HL-60/S4 treated with retinoic acid at 250 ng/mL for 4 days and 3 days (cell line): Measurements from ENCODE around the gene INHBC.
"Not testable (repeated sequence)": the region's sequence is repeated elsewhere in the genome, so short reads cannot be mapped to it uniquely, and the experiment has no call there.

Experiments
- in situ Hi-C: fragments of 300-500 bp; cut with MboI; formaldehyde crosslinking; loops from 2 replicates; pipeline ENCODE4 v1.7.0; 2022; ENCODE audit warnings: low sequenced_read_pairs

The INHBC gene

DNA sequence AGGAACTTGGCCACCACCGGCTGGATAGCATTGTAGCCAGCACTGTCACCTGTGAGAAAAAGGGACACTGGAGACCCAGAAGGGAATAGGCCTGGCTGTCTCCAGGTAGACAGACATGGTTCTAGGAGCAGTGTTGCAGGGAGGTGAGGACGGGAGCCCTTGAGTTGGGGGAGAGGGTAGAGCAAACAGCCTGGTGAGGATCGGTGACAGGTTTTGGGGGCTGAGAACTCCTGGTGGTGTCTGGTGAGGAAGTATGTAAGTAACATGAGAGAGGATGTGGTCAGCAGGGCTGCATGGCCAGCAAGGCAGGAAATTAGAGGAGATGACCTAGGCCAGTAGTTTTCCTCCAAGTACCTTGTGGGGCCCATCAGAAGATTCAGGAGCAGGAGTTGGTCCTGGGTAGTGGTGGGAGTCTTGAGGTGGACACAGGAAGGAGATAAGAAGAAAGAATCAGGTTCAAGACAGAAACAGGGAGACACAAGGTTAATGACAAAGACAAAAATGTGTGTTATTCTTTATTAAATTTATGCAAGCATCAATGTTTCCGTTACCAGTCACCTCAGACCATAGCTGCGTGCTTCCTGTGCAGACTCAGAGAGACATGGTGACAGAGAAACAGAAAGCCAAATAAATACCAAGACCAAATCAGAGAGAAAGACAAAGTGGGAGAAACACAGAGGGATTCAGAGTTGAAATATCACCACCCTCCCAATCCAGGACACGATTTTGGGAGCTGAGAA, 45.0 kb downstream of the INHBC start, which contains the start of gene ARHGAP9:
Gene ARHGAP9, minus strand, starts transcription at position 491 of the 740 bp plus-strand sequence. Its CDS starts 460 bp downstream, at position 31.
- in situ Hi-C loops, result no loop called here

DNA sequence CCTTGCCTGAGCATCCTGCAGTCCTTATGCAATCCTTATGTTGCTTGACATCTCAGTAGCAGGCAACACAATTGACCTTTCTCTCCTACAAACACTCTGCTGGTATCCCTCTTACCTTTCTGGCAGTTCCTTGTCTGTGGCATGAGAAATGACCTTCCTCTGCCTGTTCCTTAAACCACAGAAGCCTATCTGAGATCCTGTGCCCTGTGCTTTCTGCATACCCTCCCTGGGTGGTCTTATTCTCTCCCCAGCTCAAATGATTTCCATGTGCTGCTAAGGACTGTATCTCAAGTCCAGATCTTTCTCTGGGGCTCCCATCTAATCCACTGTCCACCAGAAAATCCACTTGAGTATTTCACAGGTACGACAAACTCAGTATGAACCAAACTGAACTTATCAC, 47.1 kb downstream of the INHBC start:
- in situ Hi-C loops, result no loop called here

DNA sequence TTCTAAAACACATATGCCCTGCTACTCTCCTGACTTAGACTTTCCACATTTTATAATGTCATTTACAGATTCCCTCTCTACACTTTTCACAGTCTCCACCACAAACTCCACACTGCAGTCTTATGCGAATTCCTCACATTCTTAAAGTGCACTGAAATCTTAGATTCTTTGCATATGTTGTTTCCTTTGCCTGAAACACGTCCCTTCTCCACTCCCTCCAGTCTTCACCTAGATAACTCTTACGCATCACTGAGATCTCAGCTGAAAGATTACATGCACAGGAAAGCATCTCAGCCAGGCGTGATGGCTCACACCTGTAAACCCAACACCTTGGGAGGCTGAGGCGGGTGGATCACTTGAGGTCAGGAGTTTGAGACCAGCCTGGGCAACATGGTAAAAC, 48.9 kb downstream of the INHBC start:
- in situ Hi-C loops, result no loop called here

DNA sequence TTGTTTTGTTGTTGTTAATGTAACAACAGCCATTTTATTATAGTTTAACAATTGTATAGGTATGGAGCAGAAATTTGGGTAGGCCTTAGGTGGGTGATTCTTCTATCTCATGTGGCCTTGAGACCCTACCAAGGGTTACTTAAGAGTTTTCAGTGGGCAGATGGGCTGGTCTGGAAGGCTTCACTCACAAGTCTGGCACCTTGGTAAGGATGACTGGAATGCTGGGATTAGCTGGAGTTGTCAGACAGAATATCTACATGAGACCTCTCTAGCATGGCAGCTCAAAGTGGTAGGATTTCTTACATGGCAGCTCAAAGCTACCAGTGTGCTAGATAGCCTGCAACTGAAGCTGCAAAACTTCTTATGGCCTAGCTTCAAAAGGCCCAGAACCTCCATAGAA, 51.1 kb downstream of the INHBC start:
- in situ Hi-C loops, result no loop called here

DNA sequence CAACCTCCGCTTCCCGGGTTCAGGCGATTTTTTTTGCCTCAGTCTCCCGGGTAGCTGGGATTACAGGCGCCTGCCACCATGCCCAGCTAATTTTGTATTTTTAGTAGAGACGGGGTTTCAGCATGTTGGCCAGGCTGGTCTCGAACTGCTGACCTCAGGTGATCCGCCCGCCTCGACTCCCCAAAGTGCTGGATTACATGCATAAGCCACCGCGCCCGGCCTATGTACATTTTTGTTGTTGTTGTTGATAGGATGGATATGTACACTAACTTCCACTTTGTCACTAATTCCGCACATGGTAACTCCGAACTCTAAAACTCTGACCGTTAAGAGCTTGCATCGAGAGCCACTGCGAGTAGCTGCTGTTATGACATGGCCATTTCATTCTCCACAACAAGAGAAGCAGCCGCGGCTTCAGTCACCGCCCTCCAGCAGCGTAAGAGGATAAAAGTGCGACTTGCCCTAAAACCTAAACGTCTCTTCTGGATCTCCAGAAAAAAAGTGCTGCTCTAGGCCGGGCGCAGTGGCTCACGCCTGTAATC, 52.5 kb downstream of the INHBC start:
- in situ Hi-C loops, result no loop called here

DNA sequence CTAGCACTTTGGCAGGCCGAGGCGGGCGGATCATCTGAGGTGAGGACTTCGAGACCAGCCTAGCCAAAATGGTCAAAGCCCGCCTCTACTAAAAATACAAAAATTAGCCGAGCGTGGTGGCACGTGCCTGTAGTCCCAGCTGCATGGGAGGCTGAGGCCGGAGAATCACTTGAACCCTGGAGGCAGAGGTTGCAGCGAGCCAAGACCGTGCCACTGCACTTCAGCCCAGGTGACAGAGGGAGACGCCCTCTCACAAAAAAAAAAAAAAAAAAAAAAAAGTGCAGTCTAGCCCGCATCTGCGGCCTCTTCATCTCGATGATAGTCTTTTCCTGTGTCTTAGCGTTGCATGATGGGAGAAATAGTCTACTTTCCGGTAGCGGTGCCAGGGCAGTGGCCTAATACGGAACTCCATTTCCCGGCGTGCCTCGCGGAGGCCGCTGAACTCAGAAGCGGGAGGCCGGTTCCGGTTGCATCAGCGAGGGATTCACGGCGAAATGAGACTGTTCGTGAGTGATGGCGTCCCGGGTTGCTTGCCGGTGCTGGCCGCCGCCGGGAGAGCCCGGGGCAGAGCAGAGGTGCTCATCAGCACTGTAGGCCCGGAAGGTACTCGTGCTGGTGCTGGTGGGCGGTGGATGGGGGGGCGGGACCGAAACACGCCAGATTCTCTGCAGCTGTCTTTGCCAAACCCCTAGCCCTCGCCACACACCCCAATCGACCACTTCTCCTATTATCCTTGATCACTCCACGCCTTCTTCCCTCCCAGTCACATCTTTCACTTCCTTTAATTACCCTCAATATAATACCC, 53.2 kb downstream of the INHBC start, which contains the start of gene MARS1:
Gene MARS1, plus strand, starts transcription at position 472 of the 805 bp plus-strand sequence. Its CDS starts 23 bp downstream, at position 495.
- in situ Hi-C loops, result no loop called here

DNA sequence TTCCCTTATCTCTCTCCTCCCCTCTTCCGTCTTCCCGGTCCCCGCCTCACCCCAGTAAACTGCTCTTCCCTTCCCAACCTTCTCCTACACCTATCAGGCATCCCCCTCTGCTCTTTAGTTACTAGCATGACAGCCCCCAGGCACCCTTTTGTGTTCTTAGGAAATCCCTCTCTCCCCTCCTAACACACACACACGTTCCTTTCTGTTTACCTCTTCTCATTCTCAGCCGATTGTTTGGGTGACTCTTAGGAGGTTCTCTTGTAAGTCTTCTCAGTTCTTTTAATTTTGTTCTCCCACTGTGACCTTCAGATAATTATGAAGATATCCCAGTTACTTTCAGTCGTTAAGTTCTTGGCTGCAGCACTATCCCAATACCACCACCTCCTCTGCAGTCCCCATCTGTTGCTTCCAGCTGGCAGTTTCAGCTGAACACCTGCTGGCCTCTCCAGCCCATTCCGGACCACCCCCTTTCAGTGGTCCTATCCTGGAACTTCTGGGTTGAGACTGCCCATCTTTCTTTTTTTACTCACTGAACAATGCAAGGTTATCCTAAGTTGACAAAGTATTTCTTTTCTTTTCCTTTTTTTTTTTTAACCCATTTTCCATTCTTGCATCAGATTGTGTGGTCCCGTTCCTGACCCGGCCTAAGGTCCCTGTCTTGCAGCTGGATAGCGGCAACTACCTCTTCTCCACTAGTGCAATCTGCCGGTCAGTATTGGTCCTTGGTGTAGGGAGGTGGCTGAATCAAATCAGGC, 54.0 kb downstream of the INHBC start:
- in situ Hi-C loops, result no loop called here

DNA sequence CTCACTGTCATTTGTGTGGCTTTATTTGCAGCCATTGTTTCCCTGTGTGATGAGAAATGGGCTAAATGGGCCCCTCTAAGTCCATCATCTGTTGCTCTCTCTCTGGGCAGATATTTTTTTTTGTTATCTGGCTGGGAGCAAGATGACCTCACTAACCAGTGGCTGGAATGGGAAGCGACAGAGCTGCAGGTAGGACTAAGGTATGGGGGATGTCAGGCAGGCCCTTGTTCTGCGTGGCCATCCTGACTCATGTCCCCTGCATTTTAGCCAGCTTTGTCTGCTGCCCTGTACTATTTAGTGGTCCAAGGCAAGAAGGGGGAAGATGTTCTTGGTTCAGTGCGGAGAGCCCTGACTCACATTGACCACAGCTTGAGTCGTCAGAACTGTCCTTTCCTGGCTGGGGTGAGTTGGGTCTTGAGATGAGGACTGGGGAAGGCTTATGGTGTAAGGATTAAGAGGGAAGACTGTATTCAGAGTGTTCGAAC, 54.6 kb downstream of the INHBC start:
- in situ Hi-C loops, result no loop called here

DNA sequence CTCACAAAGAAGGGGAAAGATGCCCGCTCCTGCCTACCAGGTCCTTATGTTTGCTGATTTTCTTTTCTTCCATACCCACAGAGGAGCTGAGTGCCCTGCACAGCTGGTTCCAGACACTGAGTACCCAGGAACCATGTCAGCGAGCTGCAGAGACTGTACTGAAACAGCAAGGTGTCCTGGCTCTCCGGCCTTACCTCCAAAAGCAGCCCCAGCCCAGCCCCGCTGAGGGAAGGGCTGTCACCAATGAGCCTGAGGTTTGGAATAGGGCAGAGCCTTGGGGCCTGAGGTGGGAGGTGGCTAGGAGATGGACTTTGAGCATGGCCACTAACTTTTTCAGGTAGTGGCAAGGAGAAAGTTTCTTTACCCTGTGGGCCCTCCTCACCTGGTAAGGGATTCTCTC, 55.5 kb downstream of the INHBC start:
- in situ Hi-C loops, result no loop called here

DNA sequence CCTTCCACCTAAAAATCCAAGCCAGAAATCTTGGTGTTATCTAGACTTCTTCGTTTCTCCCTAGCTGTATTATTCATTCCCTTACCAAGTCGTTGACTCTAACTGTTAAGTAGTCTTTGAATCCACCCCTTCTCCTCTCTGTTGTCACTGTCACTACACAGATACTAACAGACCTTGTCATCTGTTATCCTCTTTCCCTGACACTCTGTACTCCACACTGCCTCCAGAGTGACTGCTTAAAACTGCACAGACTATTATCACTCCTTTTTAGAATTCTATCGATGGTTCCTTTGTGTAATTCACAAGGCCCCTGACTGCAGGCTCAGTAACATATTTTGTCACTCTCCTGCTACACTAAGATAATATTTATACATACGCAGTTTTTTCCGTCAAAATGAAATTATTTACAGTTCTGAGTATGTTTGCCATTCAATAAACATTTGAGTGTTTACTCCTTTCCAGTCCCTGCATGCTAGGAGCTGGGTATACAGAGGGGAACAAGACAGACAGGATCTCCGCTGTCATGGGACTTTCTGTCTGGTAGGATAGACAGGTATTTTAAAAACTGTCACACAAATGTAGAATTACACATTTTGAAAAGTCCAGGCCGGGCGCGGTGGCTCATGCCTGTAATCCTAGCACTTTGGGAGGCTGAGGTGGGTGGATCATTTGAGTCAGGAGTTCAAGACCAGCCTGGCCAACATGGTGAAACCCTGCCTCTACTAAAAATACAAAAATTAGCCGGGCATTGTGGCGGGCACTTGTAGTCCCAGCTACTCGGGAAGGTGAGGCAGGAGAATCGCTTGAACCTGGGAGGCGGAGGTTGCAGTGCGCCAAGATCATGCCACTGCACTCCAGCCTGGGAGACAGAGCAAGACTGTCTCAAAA, 57.1 kb downstream of the INHBC start:
- in situ Hi-C loops, result no loop called here

DNA sequence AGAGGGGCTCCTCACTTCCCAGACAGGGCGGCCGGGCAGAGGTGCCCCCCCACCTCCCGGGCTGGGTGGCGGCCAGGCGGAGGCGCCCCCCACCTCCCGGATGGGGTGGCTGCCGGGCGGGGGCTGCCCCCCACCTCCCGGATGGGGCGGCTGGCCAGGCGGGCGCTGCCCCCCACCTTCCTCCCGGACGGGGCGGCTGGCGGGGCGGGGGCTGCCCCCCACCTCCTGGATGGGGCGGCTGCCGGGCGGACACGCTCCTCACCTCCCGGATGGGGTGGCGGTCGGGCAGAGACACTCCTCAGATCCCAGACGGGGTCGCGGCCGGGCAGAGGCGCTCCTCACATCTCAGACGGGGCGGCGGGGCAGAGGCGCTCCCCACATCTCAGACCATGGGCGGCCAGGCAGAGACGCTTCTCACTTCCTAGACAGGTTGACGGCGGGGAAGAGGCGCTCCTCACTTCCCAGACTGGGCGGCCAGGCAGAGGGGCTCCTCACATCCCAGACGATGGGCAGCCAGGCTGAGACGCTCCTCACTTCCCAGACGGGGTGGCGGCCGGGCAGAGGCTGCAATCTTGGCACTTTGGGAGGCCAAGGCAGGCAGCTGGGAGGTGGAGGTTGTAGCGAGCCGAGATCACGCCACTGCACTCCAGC, 60.6 kb downstream of the INHBC start:
- in situ Hi-C loops, result not testable (repeated sequence)

DNA sequence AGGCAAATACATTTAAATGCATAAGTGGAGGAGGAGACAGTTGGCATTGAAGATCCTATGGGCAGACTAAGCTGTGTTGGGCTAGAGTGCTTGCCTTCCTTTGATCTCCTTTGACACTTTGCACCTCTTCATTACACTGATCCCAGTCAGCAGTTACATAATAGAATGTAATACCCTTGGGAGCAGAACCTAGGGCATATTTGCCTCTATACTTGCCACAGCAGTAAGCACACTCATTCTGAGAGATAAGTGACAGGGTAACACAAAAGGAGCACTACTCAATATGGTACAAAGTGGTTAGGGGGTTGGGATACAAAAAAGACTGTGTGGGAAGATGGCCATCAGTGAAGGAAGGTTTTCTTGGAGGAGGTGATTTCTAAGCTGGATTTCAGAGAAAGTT, 62.2 kb downstream of the INHBC start:
- in situ Hi-C loops, result no loop called here

DNA sequence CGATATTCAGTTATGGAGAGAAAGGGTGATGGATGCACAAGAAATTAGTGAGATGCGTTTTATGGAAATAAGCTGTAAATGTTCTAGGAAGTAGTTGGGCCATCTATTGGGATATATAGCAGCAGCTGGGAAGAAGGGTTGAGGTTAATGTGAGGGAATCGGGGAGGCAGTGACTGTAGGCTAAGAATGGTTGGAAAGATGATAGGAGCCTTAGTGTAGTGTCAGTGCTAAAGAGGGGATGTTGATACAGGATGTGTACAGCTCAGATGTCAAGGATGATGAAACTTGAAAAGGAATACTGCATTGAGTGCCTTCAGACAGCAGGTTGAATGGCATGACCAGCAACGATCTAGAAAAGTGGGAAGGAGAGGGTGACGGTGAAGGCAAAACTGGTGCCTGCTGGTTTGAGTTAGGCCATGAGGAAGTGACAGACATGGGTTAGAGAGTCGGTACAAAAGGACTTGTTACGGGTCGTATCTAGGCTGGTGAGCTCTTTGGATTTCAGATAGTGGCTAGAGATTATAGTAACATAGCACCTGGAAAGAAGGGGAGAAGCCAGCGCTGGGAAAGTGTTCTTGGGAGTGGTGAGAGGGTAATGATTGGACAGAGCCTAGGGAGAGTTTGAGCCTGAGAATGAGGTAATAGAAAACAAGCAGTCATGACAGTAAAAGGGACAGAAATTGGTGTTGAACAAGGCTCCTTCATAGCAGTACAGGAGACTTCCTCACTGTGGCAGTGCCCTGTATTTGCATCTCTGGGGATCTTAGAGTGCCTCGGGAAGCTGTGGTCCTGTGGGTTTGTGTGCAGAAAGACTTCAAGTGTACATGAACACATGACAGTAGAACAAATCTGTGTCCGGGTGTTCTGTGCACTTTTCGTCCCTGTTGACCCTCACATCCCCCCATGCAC, 62.9 kb downstream of the INHBC start:
- in situ Hi-C loops, result no loop called here

DNA sequence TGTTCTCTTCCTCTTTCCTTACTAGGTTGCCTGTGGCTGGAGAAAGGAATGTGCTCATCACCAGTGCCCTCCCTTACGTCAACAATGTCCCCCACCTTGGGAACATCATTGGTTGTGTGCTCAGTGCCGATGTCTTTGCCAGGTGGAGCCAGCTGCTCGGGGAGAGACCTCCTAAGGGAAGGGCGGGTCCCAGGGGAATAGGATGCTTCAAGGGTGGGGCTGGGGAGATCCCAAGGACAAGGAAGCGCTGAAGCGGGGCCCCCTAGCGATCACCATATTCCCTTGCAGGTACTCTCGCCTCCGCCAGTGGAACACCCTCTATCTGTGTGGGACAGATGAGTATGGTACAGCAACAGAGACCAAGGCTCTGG, 63.5 kb downstream of the INHBC start:
- in situ Hi-C loops, result no loop called here

DNA sequence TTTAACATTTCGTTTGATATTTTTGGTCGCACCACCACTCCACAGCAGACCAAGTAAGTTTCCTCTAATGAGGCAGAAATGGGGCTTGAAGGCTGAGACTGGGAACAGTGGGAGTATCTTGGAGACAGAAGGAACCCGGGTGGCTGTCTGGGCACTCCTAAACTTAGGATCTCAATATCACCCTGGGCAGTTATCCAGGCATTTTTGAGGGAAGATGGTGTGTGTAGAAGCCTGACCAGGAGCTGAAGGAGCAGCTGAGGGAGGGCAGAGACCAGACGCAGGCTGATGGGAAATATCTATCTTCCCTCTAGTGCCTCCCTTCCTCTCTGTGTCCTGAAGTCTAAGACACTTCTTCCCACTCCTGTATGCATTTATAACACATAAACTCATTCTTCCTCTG, 64.0 kb downstream of the INHBC start:
- in situ Hi-C loops, result no loop called here

DNA sequence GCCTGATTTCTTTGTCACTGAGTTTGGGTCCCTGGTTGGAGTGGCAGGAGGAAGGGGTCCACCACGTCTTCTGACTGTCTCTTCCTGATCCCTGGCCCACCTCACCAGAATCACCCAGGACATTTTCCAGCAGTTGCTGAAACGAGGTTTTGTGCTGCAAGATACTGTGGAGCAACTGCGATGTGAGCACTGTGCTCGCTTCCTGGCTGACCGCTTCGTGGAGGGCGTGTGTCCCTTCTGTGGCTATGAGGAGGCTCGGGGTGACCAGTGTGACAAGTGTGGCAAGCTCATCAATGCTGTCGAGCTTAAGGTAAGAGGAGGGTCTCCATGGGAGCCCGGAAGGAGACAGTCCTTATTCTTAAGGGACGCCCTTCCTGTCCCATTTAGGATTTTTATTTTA, 65.6 kb downstream of the INHBC start:
- in situ Hi-C loops, result no loop called here
